GM23248 (cell line): Measurements from ENCODE around the gene SLC9C1. TPM values are rescaled to one million over a fixed set of nuclear protein-coding genes. Genes with fewer than 3 reads are reported as not detected.

Experiments
- DNase-seq: peaks from one replicate; pipeline ENCODE4 v3.0.0-alpha.2; 2015
- H2AFZ ChIP-seq: fragments of 200-600 bp; sonication (generic); 2 replicates; pipeline ENCODE4 v1.6.1; 2016; ENCODE audit warnings: antibody characterized with exemption
- H3F3A ChIP-seq: fragments of 200-600 bp; sonication (generic); 2 replicates; pipeline ENCODE4 v1.6.1; 2016; ENCODE audit warnings: mild to moderate bottlenecking, antibody characterized with exemption, mixed run types; ENCODE audit not compliant: insufficient read depth
- H3K27ac ChIP-seq: fragments of 200-600 bp; sonication (generic); 2 replicates; pipeline ENCODE4 v1.5.1; 2016; ENCODE audit warnings: mild to moderate bottlenecking
- H3K27me3 ChIP-seq: fragments of 200-600 bp; sonication (generic); replicated peaks from 2 replicates; pipeline ENCODE4 v1.6.1; 2016; ENCODE audit warnings: mild to moderate bottlenecking; ENCODE audit not compliant: insufficient read depth
- H3K36me3 ChIP-seq: fragments of 200-600 bp; sonication (generic); 2 replicates; pipeline ENCODE4 v1.6.1; 2016; ENCODE audit warnings: low read depth, mild to moderate bottlenecking
- H3K4me1 ChIP-seq: fragments of 200-600 bp; sonication (generic); 2 replicates; pipeline ENCODE4 v1.6.1; 2016; ENCODE audit warnings: mild to moderate bottlenecking; ENCODE audit not compliant: insufficient read depth
- H3K4me2 ChIP-seq: fragments of 200-600 bp; sonication (generic); one replicate; pipeline ENCODE4 v1.6.1; 2016; ENCODE audit warnings: mild to moderate bottlenecking; ENCODE audit not compliant: unreplicated experiment
- H3K4me3 ChIP-seq: fragments of 200-600 bp; sonication (generic); 2 replicates; pipeline ENCODE4 v1.5.1; 2016; ENCODE audit warnings: mild to moderate bottlenecking
- H3K79me2 ChIP-seq: fragments of 200-600 bp; sonication (generic); 2 replicates; pipeline ENCODE4 v1.6.1; 2016; ENCODE audit warnings: mild to moderate bottlenecking; ENCODE audit not compliant: insufficient read depth
- H3K9ac ChIP-seq: fragments of 200-600 bp; sonication (generic); 2 replicates; pipeline ENCODE4 v1.6.1; 2016; ENCODE audit warnings: mild to moderate bottlenecking
- H3K9me2 ChIP-seq: fragments of 200-600 bp; sonication (generic); 2 replicates; pipeline ENCODE4 v1.6.1; 2016; ENCODE audit warnings: mixed run types, mild to moderate bottlenecking, moderate library complexity; ENCODE audit not compliant: insufficient read depth
- H3K9me3 ChIP-seq: fragments of 200-600 bp; sonication (generic); one replicate; pipeline ENCODE4 v1.6.1; 2017; ENCODE audit warnings: low read depth
- H4K20me1 ChIP-seq: fragments of 200-600 bp; sonication (generic); 2 replicates; pipeline ENCODE4 v1.6.0; 2016; ENCODE audit not compliant: insufficient read depth
- EZH2 ChIP-seq: fragments of 200-600 bp; sonication (generic); IDR thresholded peaks from 2 replicates; pipeline ENCODE4 v1.6.1; 2018; ENCODE audit warnings: antibody characterized with exemption, mild to moderate bottlenecking; ENCODE audit not compliant: insufficient read depth, poor library complexity, severe bottlenecking
- EZH2phosphoT487 ChIP-seq: fragments of 200-600 bp; sonication (generic); IDR thresholded peaks from 2 replicates; pipeline ENCODE4 v1.6.1; 2018; ENCODE audit warnings: antibody characterized with exemption, moderate library complexity, mild to moderate bottlenecking, low read depth; ENCODE audit not compliant: insufficient read depth
- WGBS, 2 experiments: methylation state at CpG; one replicate each; pipeline ENCODE4 v1.1.6; 2015 to 2017; ENCODE audit warnings: low lambda C conversion rate in 2 of 2, low coverage in 1 of 2; ENCODE audit errors: missing lambda C conversion rate in 2 of 2; 5-methylcytosine and 5-hydroxymethylcytosine counted together
- in situ Hi-C: fragments of 300-500 bp; cut with MboI; formaldehyde crosslinking; loops from 2 replicates; pipeline ENCODE4 v1.15.0; 2020
- polyA plus RNA-seq: library from polyadenylated mRNA; unstranded; fragments of >200 nt; fragmentation: Nextera tagmentation; extraction: Ambion mirVana; gene quantifications from 2 replicates; pipeline ENCODE4 v1.2.1, GENCODE V29; 2016
- total RNA-seq: library from RNA; depleted of rRNA; stranded (reverse); fragments of >200 nt; shearing (Covaris generic); gene quantifications from 2 replicates; pipeline ENCODE4 v1.2.3, GENCODE V29; 2014

The SLC9C1 gene
- total and polyA plus RNA-seq, 2 experiments from 2014 or later = not detected

- TF ChIP-seq EZH2 (no peak), EZH2phosphoT487 (no peak)
- H3K27me3 ChIP-seq = no peaks in the 10 kb centered on the region
- H4K20me1 ChIP-seq = no peaks in the 10 kb centered on the region
- no peaks in the 10 kb centered on the region for H3F3A ChIP-seq
- H3K9ac ChIP-seq = no peak overlapping the region
- in situ Hi-C loops = no loop called here
- no peaks in the 10 kb centered on the region for H3K9me2 ChIP-seq
- H2AFZ ChIP-seq = no peak overlapping the region
- no peak overlapping the region for H3K4me3 ChIP-seq
- H3K27ac ChIP-seq = no peak overlapping the region
- WGBS, 2 experiments = 94 to 96% methylated on average over 6 of the region's 6 CpGs
- H3K4me2 ChIP-seq = no peak overlapping the region
- H3K4me1 ChIP-seq = no peaks in the 10 kb centered on the region
- no peaks in the 10 kb centered on the region for H3K79me2 ChIP-seq
- no peaks in the 10 kb centered on the region for H3K36me3 ChIP-seq
- no peak for DNase-seq
- no peaks in the 10 kb centered on the region for H3K9me3 ChIP-seq
Measured at GRCh38 chr3:112115806-112116383, 178.1 kb downstream of the SLC9C1 start.

DNA sequence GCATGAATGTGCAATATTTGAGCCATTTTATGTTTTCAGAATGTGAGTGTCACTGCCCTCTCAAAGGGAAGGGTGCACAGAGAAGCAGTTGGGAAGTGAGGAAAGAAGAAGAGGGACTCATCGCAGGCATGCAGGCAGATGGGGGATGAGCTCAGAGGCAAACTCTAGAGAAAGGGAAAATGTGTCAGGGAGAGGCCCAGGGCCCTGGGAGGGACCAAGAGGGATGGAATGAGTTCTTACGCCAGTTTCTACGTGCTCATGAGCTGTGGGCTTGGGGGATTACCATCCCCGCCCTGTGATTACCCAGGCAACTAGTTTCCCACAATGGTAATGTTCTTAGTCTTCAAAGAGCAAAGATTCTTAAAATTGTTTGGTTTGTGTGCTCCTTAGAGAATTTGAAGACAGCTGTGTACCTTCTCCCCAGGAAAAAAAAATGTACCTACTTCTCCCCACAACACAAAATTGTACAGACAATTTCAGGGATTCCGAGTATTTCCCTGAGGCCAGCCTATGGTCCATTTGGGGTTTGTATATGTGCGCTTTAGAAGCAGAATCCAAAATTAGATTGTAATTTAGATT is 178.8 kb downstream of the SLC9C1 start:
- Histone ChIP-seq H3K36me3 (no peaks in the 10 kb centered on the region), H3K4me3 (no peak overlapping the region), H3K4me2 (no peak overlapping the region), H3K9me3 (no peaks in the 10 kb centered on the region), H3K9me2 (no peaks in the 10 kb centered on the region), H3K27ac (no peak overlapping the region), H2AFZ (no peak overlapping the region), H3F3A (no peaks in the 10 kb centered on the region), H4K20me1 (no peaks in the 10 kb centered on the region), H3K79me2 (no peaks in the 10 kb centered on the region), H3K27me3 (no peaks in the 10 kb centered on the region), H3K9ac (no peak overlapping the region), H3K4me1 (no peaks in the 10 kb centered on the region)
- 87 to 89% methylated on average over 6 of the region's 6 CpGs for WGBS, 2 experiments
- peak; percentile 10 for DNase-seq
- in situ Hi-C loops = no loop called here
- TF ChIP-seq EZH2phosphoT487 (no peak), EZH2 (no peak)

DNA sequence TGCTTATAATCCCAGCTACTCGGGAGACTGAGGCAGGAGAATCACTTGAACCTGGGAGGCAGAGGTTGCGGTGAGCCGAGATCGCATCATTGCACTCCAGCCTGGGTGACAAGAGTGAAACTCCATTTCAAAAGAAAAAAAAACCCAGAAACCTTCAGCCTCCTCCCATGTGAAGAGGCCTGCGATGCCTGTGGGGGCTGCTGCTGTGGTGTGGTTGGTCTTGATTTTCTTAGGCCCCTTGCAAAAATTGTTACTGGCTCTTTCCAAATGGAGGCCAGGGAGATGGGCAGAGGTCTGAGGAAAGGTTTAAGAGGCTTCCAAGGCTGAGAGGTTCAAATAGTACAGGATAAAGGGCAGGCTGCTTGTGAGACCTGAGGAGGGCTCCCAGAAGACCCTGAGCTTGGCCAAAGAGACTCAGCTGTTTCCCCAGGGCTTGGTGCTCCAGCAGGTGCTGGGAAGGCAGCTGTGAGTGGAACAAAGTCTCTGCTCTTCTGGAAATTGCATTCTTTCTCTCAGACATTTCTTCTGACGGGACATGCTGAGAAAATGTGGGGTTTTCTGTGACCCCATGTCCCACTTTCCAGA is 179.3 kb downstream of the SLC9C1 start:
- Histone ChIP-seq H3K79me2 (no peaks in the 10 kb centered on the region), H3K4me1 (no peaks in the 10 kb centered on the region), H3K27me3 (no peaks in the 10 kb centered on the region), H4K20me1 (no peaks in the 10 kb centered on the region), H3K27ac (no peak overlapping the region), H3K9ac (no peak overlapping the region), H3K4me3 (no peak overlapping the region), H3F3A (no peaks in the 10 kb centered on the region), H3K4me2 (no peak overlapping the region), H3K9me3 (no peaks in the 10 kb centered on the region), H3K9me2 (no peaks in the 10 kb centered on the region), H2AFZ (no peak overlapping the region), H3K36me3 (no peaks in the 10 kb centered on the region)
- TF ChIP-seq EZH2 (no peak), EZH2phosphoT487 (no peak)
- DNase-seq = no peak
- in situ Hi-C loops = no loop called here
- 91 to 98% methylated on average over 6 of the region's 6 CpGs for WGBS, 2 experiments

- TF ChIP-seq EZH2phosphoT487 (no peak), EZH2 (no peak)
- WGBS, 2 experiments = 58 to 61% methylated on average over 3 of the region's 3 CpGs
- H3K27ac ChIP-seq = no peak overlapping the region
- H3K79me2 ChIP-seq = no peaks in the 10 kb centered on the region
- no peak overlapping the region for H2AFZ ChIP-seq
- no peaks in the 10 kb centered on the region for H3K4me1 ChIP-seq
- no peak overlapping the region for H3K4me3 ChIP-seq
- no peaks in the 10 kb centered on the region for H3F3A ChIP-seq
- no peaks in the 10 kb centered on the region for H3K9me3 ChIP-seq
- no peak overlapping the region for H3K4me2 ChIP-seq
- H4K20me1 ChIP-seq = no peaks in the 10 kb centered on the region
- no peaks in the 10 kb centered on the region; the same call in 1 of the 2 replicates for H3K36me3 ChIP-seq
- in situ Hi-C loops = no loop called here
- peak; percentile 78 for DNase-seq
- no peak overlapping the region for H3K9ac ChIP-seq
- no peaks in the 10 kb centered on the region for H3K9me2 ChIP-seq
- H3K27me3 ChIP-seq = no peaks in the 10 kb centered on the region
Measured at GRCh38 chr3:112111785-112112402, 182.1 kb downstream of the SLC9C1 start.
